HG03025 (cell line): ENCODE data around the gene KCNK10.
A peak's percentile ranks its signal among the peaks of the same experiment; 100 is the strongest.

Experiments
- ATAC-seq: cut with Tn5 transposase; IDR thresholded peaks from one replicate; pipeline ENCODE4 v1.9.1; 2021; ENCODE audit warnings: mild to moderate bottlenecking, moderate library complexity; ENCODE audit not compliant: unreplicated experiment, low FRiP score

Gene KCNK10

DNA sequence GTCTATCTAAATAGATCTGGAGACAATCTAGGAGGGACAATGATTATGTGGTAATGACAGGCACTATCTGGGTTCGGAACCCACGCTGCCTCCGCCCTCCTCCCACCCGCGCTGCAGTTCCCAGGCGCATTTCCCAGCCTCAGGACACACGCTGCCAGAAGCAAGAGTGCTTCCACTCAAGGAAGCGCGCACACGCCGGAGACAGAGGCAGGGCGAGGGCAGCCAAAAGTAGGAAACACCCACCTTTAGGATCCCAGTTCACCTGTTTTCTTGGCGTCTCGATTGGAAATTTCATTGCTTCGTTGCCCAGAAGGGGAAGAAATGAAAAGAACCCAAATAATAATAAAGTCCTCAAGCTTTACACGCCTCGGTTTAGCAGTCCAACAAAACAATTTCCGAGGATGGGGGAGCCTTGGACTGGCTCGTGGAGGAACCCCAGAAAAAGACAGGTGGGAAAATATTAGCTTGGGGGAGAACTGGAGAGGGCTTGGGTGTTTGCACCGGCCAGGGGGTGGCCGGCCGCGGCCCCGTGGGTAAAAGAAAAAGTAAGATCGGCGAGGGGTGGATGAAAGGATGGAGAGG lies 474 bp downstream of the KCNK10 start:
- ATAC-seq, result no peak

DNA sequence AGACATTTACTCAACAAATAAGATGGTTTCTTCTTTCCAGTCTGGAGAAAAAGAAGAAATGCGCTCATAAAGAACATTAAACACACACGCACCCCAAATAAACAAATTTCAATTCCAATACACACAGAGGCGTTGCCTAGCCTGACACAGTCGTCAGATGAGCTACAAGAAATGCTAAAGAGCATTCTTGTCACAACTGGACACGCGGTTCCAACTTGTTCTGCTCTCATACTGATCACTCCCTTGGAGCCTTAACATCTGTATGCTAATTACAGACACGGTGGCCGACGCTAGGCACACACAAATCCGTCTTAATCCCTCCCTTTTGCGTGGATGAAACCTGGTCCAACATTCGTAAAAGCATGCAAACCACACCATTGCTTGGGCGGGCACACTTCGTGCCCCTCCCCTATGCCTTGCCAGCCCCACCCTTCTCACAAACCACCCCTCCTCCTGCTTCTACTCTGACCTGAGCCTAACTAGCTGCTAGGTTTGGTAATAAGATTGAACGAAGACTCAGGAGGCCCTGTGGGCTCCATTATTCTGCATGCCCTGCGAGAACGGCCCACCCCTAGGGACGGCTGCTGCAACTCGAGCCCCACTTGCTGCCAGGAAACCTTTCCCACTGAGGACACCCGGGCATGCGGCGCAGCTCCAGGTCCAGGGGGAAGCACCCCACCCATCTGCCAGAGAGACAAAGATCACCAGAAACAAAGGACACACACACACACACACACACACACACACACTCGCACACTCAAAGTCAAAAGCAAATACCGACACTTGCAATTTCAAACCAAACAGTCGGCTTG lies 1.2 kb downstream of the KCNK10 start:
- no peak for ATAC-seq

DNA sequence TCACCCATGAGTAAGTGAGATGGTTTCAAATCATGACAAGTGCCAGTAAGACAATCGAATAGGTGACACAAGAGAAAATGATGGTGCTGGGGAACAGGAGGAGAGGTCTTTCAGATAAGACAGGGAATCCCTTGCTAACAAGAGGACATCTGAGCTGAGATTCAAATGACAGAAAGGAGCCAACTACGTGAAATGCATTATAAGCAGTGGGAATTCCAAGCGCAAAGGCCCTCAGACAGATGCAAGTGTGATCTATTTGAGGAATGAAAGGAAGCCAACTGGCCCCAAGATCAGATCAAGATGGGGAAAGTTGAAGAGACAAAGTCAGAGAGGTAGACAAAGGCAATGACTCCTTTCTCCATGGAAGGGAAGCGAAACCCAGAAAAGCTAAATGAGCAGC lies 4.7 kb downstream of the KCNK10 start:
- no peak for ATAC-seq

DNA sequence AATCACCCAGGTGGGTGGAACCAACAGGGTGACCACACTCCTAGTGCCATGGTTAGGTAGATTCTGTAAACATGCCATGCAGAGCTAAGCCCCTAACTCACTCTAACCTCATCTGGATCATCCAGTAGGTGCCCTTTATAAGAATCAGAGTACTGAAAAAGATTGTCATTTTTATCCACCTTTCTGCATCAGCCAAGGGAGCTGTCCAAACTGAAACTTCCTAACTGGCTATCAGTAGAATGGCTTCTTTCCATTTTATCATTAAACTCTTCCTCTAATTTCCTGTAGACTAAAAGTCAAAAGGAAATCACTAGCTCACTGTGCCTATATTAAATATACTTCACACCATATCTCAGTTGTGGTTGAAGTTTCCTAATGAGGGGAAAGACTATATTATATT lies 6.5 kb downstream of the KCNK10 start:
- no peak for ATAC-seq

- no peak for ATAC-seq
Observed at GRCh38 chr14:88312257-88312656, 10.8 kb downstream of the KCNK10 start.

- ATAC-seq, result no peak
Observed at GRCh38 chr14:88311780-88312179, 11.3 kb downstream of the KCNK10 start.

DNA sequence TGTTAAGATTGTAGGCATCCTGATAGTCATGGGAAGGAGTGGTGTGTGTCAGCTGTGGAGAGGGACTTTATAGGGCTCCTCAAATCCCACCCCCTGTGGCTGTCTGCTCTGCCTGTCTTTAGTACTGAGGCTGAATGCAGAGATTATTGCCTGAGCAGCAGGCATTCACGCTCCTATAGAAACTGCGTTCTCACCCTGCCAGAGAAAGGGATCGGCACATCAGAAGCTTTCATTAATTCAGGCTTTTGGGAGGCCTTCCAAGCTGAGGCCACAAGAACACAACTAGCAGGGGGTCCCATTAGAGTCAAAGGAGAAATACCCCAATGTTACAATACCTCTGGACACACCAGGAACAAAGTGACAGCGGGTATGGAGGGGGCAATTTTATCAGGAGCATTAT lies 12.6 kb downstream of the KCNK10 start:
- no peak for ATAC-seq

DNA sequence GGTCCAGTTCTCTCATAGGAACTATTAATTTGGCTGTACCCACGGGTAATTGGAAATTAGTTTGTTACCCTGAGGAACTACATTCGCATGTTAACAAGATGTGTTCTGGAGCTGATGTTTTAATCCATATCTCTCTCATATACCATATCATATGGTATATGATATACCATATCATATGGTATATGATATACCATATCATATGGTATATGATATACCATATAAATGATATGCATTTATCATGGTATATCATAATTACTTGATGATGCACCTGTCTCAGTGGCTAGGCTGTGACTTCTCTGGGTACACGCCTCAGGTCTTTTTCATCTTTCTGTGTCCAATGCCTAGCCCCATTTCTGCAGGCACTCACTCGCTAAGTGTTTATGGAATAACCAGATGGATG lies 13.0 kb downstream of the KCNK10 start:
- no peak for ATAC-seq

DNA sequence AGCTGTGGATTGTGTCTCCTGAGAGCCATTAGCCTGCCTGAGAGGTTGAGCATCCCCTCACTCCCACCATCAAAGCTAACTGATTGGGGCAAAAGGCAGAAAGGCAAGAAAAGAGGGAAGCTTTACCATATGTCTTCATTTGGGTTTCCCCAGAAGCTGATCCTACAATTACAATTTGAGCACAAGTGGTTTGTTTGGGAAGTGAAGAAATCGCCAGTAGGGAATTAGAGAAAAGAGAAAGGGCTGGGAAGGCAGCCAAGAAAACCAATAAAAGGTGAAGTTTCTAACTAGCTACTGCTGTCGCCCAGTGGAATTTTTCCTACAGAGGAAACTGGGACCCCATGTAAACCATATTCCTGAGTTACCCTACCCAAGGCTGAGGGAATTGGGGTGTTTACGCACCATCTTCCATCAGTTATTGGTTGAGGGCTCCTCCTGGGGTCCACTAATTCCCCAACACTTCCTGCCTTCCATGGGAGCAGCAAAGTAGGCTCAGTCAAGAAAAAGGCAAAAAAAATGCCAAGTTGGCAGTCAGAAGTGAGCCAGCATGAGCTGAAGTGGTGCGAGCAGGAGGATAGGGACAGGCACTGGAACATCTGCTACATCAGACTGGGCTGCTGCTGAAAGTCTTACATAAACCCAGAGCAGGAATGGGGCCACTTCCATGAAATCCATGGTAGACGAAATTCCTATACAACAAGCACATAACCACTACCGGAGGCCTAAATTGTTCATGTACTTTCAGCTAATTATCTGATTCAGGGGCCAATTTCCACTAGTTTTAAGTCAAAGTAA lies 17.3 kb downstream of the KCNK10 start:
- ATAC-seq, result no peak

DNA sequence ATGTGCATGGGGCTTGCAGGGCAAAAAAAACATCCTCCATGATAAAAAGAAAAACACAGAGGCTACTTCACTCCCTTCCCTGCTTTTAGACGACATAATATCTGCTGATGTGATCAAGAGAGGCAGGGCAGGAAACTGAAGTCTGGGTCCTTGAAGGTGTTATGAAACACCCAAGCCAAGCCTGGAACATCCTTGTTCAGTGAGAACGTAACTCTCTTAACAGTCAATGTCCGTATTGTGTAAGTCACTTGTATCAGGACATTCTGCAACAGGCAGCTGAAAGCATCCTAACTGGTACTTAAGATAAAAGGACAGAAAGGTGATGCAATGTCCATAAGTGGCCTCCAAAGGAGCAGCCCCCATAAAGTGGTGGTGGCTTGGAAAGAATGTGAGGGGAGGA lies 20.0 kb downstream of the KCNK10 start:
- ATAC-seq, result no peak

- no peak for ATAC-seq
Observed at GRCh38 chr14:88301381-88301780, 21.7 kb downstream of the KCNK10 start.

GRCh38 chr14:88300817-88301216 lies 22.3 kb downstream of the KCNK10 start:
- no peak for ATAC-seq

- peak; percentile 85 for ATAC-seq
Observed at GRCh38 chr14:88299865-88300530, 23.1 kb downstream of the KCNK10 start.

DNA sequence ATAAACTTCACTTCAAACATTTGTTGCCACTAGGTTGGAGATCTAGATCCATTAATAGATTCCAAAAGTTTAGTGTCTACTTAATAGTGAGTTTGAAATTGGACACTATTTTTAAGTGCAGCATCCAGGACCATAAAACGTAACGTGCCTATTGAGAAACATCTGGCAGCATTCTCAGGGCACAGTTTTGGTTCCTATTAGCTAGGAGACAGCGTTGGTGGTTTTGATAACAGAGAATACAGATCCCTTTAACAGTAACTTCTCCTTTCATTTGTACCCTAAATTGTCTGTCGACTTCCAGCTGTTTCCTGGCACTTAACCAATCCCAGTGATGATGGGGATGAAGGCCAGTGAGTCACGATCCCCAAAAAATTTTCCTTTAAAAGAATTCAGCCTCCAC lies 25.8 kb downstream of the KCNK10 start:
- no peak for ATAC-seq

DNA sequence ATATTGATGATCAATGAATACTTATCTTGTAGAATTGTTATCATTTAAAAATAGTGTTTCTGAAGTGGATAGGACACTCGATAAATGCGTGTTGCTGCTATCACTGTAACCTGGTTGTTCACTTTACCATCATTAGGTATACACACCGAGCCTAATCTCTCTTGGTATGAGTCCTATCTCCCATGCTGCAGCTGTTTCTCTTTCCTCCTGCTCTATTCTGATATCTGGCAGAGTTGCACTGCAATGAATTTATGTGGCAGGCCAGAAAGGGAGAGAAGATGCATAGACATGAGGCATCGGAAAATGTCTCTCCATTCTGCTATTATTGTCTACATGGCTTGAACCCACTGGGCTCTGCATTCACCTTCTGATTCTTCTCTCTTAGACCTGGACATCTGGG lies 26.7 kb downstream of the KCNK10 start:
- no peak for ATAC-seq

DNA sequence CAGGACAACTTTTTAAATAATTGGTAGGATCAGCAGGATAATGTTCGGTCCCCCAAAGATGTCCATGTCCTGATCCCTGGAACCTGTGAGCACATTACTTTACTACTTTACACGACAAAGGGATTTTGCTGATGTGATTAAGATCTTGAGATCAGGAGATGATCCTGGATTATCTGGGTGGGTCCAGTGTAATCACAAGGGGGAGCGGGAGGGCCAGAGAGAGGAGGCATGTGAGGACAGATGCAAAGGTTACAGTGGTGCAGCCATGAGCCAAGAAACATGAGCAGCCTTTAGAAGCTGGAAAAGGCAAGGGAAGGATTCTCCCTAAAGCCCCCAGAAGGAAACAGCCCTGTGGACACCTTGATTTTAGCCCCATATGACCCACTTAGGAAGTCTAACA lies 33.1 kb downstream of the KCNK10 start:
- no peak for ATAC-seq

- ATAC-seq, result no peak
Observed at GRCh38 chr14:88289234-88289633, 33.8 kb downstream of the KCNK10 start.

DNA sequence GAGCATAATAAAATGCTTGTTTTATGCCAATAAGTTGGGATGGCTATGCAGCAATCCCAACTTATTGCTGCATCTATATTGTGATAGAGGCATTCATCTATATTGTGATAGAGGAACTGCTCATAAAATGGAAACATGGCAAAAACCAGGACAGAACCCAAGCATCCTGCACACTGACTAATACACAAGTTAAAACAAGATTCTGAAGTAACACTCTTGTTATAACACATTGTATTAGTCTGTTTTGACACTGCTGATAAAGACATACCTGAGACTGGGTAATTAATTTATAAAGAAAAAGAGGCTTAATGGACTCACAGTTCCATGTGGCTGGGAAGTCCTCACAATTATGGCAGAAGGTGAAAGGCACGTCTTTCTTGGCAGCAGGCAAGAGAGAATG lies 36.8 kb downstream of the KCNK10 start:
- ATAC-seq, result no peak

DNA sequence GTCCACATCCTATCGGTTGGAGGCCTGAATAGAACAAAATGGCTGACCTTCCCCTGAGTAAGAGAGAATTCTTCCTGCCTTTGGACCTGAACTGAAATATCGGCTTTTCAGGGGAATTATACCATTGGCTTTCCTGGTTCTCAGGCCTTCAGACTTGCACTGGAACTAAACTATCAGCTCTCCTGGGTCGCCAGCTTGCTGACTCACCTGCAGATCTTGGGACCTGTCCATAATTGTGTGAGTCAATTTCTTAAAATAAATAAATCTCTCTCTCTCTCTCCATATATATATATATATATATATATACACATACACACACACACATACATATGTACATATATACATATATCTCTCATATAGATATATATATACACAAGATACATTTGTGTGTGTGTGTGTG lies 41.6 kb downstream of the KCNK10 start:
- ATAC-seq, result no peak

GRCh38 chr14:88276923-88277596 lies 46.0 kb downstream of the KCNK10 start:
- no peak for ATAC-seq
